HG03159 (cell line): Measurements from ENCODE around the gene C20orf144.
"Not testable (repeated sequence)": the region's sequence is repeated elsewhere in the genome, so short reads cannot be mapped to it uniquely, and the experiment has no call there.

Experiments
- ATAC-seq: cut with Tn5 transposase; IDR thresholded peaks from one replicate; pipeline ENCODE4 v1.9.1; 2021; ENCODE audit warnings: mild to moderate bottlenecking, moderate library complexity; ENCODE audit not compliant: unreplicated experiment

C20orf144 gene

DNA sequence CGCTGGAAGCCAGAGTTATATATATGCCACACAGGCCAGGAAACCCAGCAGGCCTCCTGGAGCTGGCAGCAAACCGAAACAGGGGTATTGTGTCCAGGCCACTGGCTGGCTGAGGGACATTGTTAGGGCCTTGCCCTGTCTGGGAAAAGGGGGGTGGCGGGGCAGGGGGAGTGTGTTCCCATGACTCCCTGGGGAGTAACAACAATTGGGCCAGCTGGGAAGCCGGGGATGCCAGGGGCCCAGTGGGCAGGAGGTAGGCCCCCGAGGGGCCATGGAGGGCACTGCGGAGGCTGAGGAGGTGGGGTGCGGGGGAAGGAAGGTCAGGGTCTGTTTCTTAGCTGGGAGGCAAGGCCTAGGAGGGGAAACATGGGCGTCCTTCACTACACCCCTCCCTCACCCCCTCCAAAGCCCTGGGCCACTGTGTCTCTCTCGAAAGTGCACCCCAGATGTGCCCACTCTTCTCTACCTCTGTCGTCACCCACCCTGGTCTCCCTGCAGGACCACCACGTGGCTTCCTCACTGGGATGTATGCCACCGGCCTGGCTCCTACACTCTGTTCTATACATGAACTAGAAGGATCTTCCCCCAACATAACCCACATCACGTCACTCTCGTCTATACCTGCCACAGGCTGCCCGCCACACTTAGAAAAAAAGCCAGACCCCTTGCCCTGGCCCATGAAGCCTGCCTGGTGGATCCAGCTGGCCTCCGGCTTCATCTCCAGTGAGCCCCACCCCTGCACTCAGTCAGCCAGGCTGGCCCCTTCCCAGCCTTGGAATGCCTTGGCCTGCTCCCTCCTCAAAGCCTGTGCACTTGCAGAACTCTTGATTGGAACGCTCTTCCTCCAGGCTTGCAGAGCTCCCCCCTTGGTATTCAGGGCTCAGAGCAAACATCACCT is 31.9 kb downstream of the C20orf144 start:
- no peak for ATAC-seq

DNA sequence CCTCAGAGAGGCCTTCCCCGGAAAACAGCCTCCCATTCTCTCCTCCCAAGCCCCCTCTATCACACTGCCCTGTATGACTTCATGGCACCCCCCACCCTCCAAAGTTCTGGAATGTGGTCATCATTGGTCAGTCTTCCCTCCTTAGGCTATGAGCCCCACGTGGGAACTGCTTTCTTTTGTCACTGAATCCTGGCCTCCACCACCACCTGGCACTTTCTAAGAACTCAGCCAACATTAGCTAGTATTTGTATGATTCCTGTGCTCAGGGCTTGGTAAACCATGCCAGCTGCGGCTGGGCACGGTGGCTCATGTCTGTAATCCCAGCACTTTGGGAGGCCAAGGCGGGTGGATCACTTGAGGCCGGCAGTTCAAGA is 32.5 kb downstream of the C20orf144 start:
- no peak for ATAC-seq

DNA sequence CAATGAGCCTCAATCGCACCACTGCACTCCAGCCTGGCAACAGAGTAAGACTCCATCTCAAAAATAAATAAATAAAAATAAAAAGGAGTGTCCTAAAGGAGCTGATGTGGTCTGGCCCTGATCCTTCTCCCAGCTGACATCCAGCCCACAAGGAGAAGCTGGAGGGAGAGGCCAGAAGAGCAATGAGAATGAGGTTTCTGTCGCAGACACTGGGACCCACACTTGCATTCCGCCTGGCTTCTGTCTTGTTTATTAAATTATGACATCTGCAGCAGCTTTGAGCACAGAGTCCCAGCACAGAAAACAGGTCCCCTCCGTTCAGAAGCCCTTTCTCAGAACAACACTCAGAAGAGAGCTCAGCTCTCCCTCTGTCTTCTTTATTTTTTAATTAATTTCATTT is 34.3 kb downstream of the C20orf144 start:
- no peak for ATAC-seq

DNA sequence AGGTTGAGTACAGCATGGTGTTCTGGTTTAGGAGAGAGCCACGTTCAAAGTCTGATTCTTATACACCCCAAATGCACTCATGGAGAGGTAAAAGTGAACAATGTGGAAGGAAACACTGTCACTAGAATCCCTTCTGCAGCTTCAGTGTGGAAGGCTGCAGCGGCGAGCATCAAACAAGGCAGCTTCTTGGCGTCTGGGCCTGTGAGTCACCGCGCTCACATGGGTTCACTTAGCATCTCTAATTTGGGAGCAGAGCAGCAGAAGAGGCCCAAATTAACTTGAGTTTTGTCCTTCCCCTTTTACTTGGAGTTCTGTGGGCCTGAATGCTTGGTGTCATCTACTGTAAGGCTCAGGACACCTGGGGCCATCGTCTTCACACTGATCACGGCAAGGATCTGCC is 35.0 kb downstream of the C20orf144 start:
- ATAC-seq = no peak

DNA sequence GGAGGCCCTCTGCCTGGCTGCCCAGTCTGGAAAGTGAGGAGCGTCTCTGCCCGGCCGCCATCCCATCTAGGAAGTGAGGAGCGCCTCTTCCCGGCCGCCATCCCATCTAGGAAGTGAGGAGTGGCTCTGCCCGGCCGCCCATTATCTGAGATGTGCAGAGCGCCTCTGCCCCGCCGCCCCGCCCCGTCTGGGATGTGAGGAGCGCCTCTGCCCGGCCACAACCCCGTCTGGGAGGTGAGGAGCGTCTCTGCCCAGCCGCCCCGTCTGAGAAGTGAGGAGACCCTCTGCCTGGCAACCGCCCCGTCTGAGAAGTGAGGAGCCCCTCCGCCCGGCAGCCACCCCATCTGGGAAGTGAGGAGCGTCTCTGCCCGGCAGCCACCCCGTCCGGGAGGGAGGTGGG is 36.8 kb downstream of the C20orf144 start:
- ATAC-seq = not testable (repeated sequence)

DNA sequence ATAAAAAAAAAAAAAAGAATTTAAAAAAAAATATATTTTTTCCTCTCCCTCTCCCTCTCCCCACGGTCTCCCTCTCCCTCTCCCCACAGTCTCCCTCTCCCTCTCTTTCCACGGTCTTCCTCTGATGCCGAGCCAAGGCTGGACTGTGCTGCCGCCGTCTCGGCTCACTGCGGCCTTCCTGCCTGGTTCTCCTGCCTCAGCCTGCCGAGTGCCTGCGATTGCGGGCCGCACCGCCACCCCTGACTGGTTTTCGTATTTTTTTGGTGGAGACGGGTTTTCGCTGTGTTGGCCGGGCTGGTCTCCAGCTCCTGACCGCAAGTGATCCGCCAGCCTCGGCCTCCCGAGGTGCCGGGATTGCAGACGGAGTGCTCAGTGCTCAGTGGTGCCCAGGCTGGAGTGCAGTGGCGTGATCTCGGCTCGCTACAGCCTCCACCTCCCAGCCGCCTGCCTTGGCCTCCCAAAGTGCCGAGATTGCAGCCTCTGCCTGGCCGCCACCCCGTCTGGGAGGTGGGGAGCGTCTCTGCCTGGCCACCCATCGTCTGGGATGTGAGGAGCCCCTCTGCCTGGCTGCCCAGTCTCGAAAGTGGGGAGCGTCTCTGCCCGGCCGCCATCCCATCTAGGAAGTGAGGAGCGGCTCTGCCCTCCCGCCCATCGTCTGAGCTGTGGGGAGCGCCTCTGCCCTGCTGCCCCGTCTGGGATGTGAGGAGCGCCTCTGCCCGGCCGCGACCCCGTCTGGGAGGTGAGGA is 38.7 kb downstream of the C20orf144 start:
- not testable (repeated sequence) for ATAC-seq

DNA sequence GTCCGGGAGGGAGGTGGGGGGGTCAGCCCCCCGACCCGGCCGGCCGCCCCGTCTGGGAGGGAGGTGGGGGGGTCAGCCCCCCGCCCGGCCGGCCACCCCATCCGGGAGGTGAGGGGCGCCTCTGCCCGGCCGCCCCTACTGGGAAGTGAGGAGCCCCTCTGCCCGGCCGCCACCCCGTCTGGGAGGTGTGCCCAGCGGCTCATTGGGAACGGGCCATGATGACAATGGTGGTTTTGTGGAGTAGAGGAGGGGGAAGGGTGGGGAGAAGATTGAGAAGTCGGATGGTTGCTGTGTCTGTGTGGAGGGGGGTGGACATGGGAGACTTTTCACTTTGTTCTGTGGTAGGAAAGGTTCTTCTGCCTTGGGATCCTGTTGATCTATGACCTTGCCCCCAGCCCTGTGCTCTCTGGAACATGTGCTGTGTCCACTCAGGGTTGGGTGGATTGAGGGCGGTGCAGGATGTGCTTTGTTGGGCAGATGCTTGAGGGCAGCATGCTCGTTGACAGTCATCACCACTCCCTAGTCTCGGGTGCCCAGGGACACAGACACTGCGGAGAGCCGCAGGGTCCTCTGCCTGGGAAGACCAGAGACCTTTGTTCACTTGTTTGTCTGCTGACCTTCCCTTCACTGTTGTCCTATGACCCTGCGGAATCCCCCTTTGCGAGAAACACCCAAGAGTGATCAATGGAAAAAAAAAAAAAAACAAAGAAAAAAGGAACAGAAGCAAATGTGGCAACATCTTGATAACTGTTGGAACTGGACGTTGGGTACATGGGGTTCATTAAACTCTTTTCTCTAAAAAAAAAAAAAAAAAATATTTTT is 39.7 kb downstream of the C20orf144 start:
- ATAC-seq = no peak

DNA sequence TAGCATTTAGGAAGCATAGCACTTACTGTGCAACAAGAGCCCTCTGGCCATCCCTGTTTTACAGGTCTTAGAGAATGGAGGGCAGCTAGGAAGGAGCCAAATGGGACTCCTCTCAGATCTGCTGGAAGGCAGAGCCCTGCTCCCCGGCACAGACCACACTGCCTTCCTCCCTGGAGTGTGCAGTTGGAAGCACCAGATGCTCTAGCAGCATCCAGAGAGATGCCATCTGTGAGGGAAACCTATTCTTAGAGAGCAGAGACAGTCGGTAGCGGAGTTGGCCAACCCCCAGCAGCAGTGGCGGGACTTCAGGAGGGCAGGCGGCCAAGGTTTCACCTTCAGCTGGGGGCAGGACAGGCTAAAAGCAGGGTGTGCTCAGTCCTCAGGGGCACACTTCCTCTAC is 40.7 kb downstream of the C20orf144 start:
- no peak for ATAC-seq

DNA sequence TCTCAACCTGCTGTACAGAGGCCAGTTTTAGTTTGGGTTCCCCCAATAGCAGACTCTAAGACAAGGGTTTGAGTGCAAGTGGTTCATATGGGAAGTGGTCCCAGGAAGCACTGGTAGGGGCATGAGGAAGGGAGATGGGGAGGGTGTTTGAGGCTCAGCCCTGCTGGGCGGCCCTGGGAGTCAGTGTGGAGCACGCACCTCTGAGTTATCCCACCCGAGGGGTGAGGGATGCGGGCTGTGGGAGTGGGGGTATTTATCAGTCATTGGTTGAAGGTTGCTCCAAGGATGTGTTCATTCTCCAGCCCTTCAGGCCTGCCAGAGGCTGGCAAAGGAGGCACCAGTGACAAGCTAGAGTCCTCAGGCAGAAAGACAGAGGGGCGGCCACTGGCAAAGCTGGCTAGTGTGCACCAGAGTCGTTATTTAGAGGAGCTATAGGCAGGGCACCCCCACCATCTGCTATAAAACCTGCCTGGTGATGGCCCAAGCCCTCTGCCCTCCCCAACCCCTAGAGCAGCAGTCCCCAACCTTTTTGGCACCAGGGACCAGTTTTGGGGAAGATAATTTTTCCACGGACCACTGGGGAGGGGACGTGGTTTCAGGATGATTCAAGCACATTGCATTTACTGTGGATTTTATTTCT is 41.5 kb downstream of the C20orf144 start:
- ATAC-seq = no peak

DNA sequence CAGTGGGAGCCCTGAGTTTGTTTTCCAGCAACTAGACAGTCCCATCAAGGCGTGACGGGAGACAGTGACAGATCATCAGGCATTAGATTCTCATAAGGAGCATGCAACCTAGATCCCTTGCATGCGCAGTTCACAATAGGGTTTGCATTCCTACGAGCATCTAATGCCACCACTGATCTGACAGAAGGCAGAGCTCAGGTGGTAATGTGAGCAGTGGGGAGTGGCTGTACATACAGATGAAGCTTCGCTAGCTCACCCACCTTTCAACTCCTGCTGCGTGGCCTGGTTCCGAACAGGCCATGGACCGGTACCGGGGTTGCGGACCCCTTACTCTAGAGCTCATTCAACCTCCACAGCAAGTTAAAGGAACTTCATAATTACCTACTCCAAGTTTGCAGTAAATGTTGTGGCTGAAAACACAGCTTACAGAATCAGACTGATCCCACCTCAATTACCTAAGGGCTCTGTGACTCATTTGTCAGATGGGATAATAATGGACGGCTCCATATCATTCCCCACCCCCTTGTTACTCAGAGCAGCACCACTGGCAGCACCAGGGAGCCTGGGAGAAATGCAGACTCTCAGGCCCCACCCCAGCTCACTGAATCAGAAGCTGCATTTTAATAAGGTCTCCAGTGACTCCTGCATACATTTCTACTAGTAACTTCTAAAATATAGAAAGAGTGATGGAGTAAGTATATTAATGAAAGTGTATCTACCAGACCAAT is 42.2 kb downstream of the C20orf144 start:
- ATAC-seq = no peak

DNA sequence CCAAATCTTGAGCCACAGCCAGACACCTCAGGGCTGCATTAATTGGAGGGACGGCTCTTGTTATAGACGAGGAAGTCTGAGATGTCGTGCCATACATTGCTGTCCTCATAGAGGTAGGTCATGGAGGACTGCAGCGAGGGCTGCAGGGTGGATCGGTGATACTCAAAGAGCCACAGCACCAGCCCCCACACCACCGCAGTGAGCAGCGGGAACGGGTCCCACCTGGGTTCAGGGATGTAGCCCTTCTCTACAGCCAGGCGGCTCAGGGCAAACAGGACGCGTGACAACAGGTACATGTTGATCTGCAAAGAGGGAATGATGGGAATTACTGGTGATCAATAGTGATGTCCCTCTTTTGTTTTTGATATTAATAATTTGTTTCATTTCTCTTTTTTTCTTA is 45.5 kb downstream of the C20orf144 start:
- ATAC-seq = no peak

DNA sequence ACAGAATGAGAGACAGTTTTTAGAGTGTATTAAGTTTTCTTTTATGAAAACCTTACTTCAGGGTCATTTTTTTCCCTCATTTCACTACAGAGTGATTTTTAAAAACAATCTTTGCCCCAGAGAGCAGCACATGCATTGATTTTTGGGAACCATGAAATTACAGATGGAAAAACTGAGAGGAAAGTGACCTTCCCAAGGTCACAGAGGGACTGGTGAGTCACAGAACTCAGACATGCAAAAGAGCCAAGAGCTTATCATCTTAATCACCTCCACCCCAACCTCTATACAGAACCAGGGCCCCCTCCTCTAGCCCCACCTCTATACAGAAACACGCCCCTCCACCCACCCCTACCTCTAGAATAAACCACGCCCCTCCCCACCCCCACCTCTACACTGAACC is 47.3 kb downstream of the C20orf144 start:
- no peak for ATAC-seq

DNA sequence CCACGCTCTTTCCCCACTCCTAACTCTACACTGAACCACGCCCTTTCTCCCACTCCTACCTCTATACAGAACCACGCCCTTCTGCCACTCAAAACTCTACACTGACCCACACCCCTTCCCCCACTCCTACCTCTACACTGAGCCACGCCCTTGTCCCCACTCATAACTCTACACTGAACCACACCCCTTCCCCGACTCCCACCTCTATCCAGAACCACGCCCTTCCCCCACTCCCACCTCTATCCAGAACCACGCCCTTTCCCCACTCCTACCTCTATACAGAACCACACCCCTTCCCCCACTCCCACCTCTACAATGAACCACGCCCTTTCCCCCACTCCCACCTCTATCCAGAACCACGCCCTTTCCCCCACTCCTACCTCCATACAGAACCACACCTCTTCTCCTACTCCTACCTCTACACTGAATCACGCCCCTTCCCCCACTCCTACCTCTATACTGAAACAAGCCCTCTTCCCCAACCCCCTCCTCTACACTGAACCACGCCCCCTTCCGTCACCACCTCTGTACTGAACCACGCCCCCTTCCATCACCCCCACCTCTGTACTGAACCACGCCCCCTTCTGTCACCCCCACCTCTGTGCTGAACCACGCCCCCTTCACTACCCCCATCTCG is 47.9 kb downstream of the C20orf144 start:
- ATAC-seq = no peak

DNA sequence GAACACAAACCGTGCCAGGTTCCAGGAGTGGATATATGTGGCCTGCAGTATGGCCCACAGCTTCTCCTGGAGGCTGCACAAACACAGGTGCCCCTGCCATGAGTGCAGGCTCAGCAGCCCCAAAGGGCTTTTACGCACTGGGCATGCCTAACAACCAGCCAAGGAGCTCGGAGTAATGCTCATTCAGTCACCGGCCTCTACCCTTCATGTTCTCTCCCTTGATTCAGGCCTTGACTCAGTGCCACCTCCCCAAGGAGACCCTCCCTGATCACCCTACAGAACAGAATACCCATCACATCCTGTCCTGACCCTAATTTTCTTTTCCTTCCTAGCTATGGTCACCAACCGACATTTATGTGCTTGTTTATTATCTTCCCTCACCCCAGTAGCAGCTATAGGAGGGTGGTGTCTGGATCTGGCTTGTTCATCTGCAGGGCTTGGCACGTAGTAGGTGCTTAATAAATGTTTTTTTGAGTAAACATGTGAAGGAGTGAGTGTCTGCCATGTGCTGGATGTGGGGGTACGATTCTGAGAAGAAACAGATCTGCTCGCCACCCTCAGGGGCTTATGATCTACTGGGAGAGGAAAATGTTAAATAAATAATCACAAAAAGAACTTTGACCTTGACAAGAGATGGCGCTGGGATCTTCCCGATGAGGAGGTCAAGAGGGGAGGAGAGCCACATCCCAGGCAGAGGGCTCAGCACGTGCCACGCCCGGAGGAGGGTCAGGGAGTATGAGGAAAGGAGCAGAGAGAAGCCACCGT is 48.7 kb downstream of the C20orf144 start:
- ATAC-seq = no peak

DNA sequence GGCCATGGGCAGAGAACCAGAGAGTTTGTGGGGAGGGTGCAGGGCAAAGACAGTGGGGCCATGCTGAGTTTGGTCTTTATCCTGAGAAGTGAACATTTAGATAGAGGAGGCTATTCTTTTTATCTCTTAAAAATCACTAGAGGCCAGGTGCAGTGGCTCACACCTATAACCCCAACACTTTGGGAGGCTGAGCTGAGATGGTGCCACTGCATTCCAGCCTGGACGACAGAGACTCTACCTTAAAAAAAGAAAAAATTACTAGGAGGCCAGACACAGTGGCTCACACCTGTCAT is 49.3 kb downstream of the C20orf144 start:
- ATAC-seq = no peak
